HepG2 (cell line): Measurements from ENCODE around the gene TSNAXIP1. TPM values are rescaled to one million over a fixed set of nuclear protein-coding genes. Genes with fewer than 3 reads are reported as not detected.

Source experiments
- CBX2 ChIP-seq, 2 experiments: fragments of 200-600 bp in 1 of 2; sonication (generic); formaldehyde crosslinking in 1 of 2; IDR thresholded peaks; 2 replicates each; pipeline versions ENCODE4 v1.7.0 to v1.8.1; 2018 to 2022; ENCODE audit warnings: low read depth in 2 of 2, low read length in 1 of 2, mild to moderate bottlenecking in 1 of 2, missing genetic modification reagents in 1 of 2
- EP300 ChIP-seq, 3 experiments: sonication (generic) in 1 of 3; formaldehyde crosslinking in 1 of 3; IDR thresholded peaks; 2 replicates each; pipeline versions ENCODE4 v1.5.1 to v1.6.1; 2011 to 2020; ENCODE audit warnings: low read depth in 2 of 3, low read length in 2 of 3, borderline replicate concordance in 1 of 3, improper control_type of control experiment in 1 of 3, mild to moderate bottlenecking in 1 of 3, missing genetic modification reagents in 1 of 3, moderate library complexity in 1 of 3
- EZH2 ChIP-seq: conservative IDR thresholded peaks from 2 replicates; pipeline ENCODE4 v1.6.1; 2012; ENCODE audit warnings: mild to moderate bottlenecking, low read depth, low read length, moderate library complexity
- FOXA3 ChIP-seq: IDR thresholded peaks from 2 replicates; pipeline ENCODE4 v1.6.1; 2016; ENCODE audit warnings: missing genetic modification reagents, missing compliant biosample characterization
- HHEX ChIP-seq: IDR thresholded peaks from 2 replicates; pipeline ENCODE4 v1.6.1; 2016; ENCODE audit warnings: control low read depth
- MXI1 ChIP-seq: IDR thresholded peaks from 3 replicates; pipeline ENCODE4 v1.6.1; 2012; ENCODE audit warnings: low read depth, low read length, inconsistent platforms, borderline replicate concordance
- POLR2G ChIP-seq: fragments of 200-400 bp; formaldehyde crosslinking; IDR thresholded peaks from 2 replicates; pipeline ENCODE4 v1.6.1; 2018; ENCODE audit warnings: mild to moderate bottlenecking, low read depth, low read length, moderate library complexity
- RFXANK ChIP-seq: IDR thresholded peaks from 2 replicates; pipeline ENCODE4 v1.6.1; 2016
- SUZ12 ChIP-seq: fragments of 150-350 bp; IDR thresholded peaks from 2 replicates; pipeline ENCODE4 v1.6.1; 2014; ENCODE audit warnings: low read depth, low read length
- UBTF ChIP-seq: sonication (generic); formaldehyde crosslinking; IDR thresholded peaks from 2 replicates; pipeline ENCODE4 v1.4.0; 2020; ENCODE audit warnings: mild to moderate bottlenecking, missing genetic modification reagents
- ZFP36L2 ChIP-seq: sonication (generic); formaldehyde crosslinking; IDR thresholded peaks from 2 replicates; pipeline ENCODE4 v1.4.0; 2020; ENCODE audit warnings: missing genetic modification reagents
- ZNF263 ChIP-seq: sonication (generic); formaldehyde crosslinking; IDR thresholded peaks from 2 replicates; pipeline ENCODE4 v1.4.0; 2020; ENCODE audit warnings: missing genetic modification reagents
- ZNF724P ChIP-seq: sonication (generic); formaldehyde crosslinking; IDR thresholded peaks from 2 replicates; pipeline ENCODE4 v1.8.0; 2022; ENCODE audit warnings: missing genetic modification reagents, borderline replicate concordance
- ZSCAN22 ChIP-seq: sonication (generic); formaldehyde crosslinking; IDR thresholded peaks from 2 replicates; pipeline ENCODE4 v1.4.0; 2020; ENCODE audit warnings: mild to moderate bottlenecking, missing genetic modification reagents
- ZZZ3 ChIP-seq: sonication (generic); formaldehyde crosslinking; IDR thresholded peaks from 2 replicates; pipeline ENCODE4 v1.4.0; 2020; ENCODE audit warnings: missing genetic modification reagents, mild to moderate bottlenecking, borderline replicate concordance
- polyA plus RNA-seq, 8 experiments: library from polyadenylated mRNA; depleted of rRNA in 3 of 8; stranded (reverse) in 7 of 8; unstranded in 1 of 8; fragments of >200 nt; fragmentation: Illumina TruSeq in 4 of 8; extraction: Trizol in 4 of 8; gene quantifications; 2 replicates each; pipeline versions ENCODE4 v1.2.1 to v1.2.3, GENCODE V29; 2011 to 2016; ENCODE audit warnings: low read depth in 4 of 8, missing spikeins in 1 of 8, mixed read lengths in 1 of 8; ENCODE audit not compliant: insufficient read depth in 1 of 8
- total RNA-seq, 5 experiments: library from RNA; depleted of rRNA; stranded (reverse); fragments of >200 nt; fragmentation: Illumina TruSeq; extraction: Trizol; gene quantifications; 2 replicates each; pipeline ENCODE4 v1.2.3, GENCODE V29; 2016; ENCODE audit warnings: low read depth in 1 of 5
- TF ChIP-seq, protein P1 (sequence below): sonication (generic); formaldehyde crosslinking; IDR thresholded peaks from 2 replicates; pipeline ENCODE4 v1.8.1; 2023; ENCODE audit warnings: mild to moderate bottlenecking, inconsistent platforms, moderate library complexity, missing genetic modification reagents, borderline replicate concordance
- TF ChIP-seq, protein P2 (sequence below): sonication (generic); formaldehyde crosslinking; IDR thresholded peaks from 2 replicates; pipeline ENCODE4 v1.4.0; 2020; ENCODE audit warnings: missing genetic modification reagents, mild to moderate bottlenecking, borderline replicate concordance
- TF ChIP-seq, protein P3 (sequence below): sonication (generic); formaldehyde crosslinking; IDR thresholded peaks from 2 replicates; pipeline ENCODE4 v1.4.0; 2020; ENCODE audit warnings: missing genetic modification reagents, borderline replicate concordance
- TF ChIP-seq, protein P4 (sequence below): sonication (generic); formaldehyde crosslinking; IDR thresholded peaks from 2 replicates; pipeline ENCODE4 v1.5.1; 2020; ENCODE audit warnings: missing genetic modification reagents, mild to moderate bottlenecking, borderline replicate concordance

The TSNAXIP1 gene
- total and polyA plus RNA-seq, 2 of the 13 experiments (the other 11 are each of a cell fraction or from before 2014, with no cell fraction given) = 0.37 to 0.86 TPM

- TF ChIP-seq, protein P1, sequence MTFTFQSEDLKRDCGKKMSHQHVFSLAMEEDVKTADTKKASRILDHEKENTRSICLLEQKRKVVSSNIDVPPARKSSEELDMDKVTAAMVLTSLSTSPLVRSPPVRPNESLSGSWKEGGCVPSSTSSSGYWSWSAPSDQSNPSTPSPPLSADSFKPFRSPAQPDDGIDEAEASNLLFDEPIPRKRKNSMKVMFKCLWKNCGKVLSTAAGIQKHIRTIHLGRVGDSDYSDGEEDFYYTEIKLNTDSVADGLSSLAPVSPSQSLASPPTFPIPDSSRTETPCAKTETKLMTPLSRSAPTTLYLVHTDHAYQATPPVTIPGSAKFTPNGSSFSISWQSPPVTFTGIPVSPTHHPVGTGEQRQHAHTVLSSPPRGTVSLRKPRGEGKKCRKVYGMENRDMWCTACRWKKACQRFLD (CRISPR knock-in tag) = peak; percentile 81; the same call in 1 of the 2 replicates
- no peak for TF ChIP-seq CBX2 (IDR thresholded peaks at IDR 0.05; ENCODE audit: low read depth, low read length)
- peak; percentile 88 for TF ChIP-seq CBX2 (CRISPR knock-in tag; IDR thresholded peaks at IDR 0.05; ENCODE audit: low read depth)
- TF ChIP-seq, protein P2, sequence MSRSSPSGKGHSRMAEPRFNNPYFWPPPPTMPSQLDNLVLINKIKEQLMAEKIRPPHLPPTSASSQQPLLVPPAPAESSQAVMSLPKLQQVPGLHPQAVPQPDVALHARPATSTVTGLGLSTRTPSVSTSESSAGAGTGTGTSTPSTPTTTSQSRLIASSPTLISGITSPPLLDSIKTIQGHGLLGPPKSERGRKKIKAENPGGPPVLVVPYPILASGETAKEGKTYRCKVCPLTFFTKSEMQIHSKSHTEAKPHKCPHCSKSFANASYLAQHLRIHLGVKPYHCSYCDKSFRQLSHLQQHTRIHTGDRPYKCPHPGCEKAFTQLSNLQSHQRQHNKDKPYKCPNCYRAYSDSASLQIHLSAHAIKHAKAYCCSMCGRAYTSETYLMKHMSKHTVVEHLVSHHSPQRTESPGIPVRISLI (CRISPR knock-in tag) = no peak; the same call in 1 of the 2 replicates
- peak; percentile 59 for TF ChIP-seq FOXA3 (CRISPR knock-in tag)
- peak; percentile 96 for TF ChIP-seq SUZ12
- TF ChIP-seq HHEX (CRISPR knock-in tag) = no peak
- no peak for TF ChIP-seq EZH2
- peak in 1 of 2 experiments; percentile 65; a peak in 2 of 4 replicates for TF ChIP-seq EP300 (IDR thresholded peaks at IDR 0.05; ENCODE audit: low read depth in 2 of 2, low read length in 2 of 2)
- TF ChIP-seq EP300 (CRISPR knock-in tag; IDR thresholded peaks at IDR 0.05; ENCODE audit: borderline replicate concordance) = no peak
- TF ChIP-seq ZNF263 (CRISPR knock-in tag) = no peak
- TF ChIP-seq, protein P3, sequence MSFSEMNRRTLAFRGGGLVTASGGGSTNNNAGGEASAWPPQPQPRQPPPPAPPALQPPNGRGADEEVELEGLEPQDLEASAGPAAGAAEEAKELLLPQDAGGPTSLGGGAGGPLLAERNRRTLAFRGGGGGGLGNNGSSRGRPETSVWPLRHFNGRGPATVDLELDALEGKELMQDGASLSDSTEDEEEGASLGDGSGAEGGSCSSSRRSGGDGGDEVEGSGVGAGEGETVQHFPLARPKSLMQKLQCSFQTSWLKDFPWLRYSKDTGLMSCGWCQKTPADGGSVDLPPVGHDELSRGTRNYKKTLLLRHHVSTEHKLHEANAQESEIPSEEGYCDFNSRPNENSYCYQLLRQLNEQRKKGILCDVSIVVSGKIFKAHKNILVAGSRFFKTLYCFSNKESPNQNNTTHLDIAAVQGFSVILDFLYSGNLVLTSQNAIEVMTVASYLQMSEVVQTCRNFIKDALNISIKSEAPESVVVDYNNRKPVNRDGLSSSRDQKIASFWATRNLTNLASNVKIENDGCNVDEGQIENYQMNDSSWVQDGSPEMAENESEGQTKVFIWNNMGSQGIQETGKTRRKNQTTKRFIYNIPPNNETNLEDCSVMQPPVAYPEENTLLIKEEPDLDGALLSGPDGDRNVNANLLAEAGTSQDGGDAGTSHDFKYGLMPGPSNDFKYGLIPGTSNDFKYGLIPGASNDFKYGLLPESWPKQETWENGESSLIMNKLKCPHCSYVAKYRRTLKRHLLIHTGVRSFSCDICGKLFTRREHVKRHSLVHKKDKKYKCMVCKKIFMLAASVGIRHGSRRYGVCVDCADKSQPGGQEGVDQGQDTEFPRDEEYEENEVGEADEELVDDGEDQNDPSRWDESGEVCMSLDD (CRISPR knock-in tag) = peak; percentile 51; the same call in 1 of the 2 replicates
- TF ChIP-seq ZNF724P (CRISPR knock-in tag) = peak; percentile 72; the same call in 1 of the 2 replicates
- no peak for TF ChIP-seq ZFP36L2
- no peak for TF ChIP-seq RFXANK
- TF ChIP-seq ZZZ3 (CRISPR knock-in tag) = peak; percentile 92
- TF ChIP-seq UBTF (CRISPR knock-in tag) = peak; percentile 73
- TF ChIP-seq, protein P4, sequence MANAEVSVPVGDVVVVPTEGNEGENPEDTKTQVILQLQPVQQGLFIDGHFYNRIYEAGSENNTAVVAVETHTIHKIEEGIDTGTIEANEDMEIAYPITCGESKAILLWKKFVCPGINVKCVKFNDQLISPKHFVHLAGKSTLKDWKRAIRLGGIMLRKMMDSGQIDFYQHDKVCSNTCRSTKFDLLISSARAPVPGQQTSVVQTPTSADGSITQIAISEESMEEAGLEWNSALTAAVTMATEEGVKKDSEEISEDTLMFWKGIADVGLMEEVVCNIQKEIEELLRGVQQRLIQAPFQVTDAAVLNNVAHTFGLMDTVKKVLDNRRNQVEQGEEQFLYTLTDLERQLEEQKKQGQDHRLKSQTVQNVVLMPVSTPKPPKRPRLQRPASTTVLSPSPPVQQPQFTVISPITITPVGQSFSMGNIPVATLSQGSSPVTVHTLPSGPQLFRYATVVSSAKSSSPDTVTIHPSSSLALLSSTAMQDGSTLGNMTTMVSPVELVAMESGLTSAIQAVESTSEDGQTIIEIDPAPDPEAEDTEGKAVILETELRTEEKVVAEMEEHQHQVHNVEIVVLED (CRISPR knock-in tag) = peak; percentile 97
- TF ChIP-seq MXI1 = peak; percentile 85; the same call in 2 of the 3 replicates
- peak; percentile 23; the same call in 1 of the 2 replicates for TF ChIP-seq ZSCAN22 (CRISPR knock-in tag)
- TF ChIP-seq POLR2G = peak; percentile 81
These were observed 39.8 kb downstream of the TSNAXIP1 start, which contains the start of gene NUTF2 (continued) for GRCh38 chr16:67846320-67847063.
